ENCODE data around the gene OPRM1.

OPRM1 gene

GRCh38 chr6:154242617-154243357 lies 203.7 kb downstream of the OPRM1 start:
- Histone ChIP-seq H3K4me1 (no peaks in the 10 kb centered on the region), H3K4me3 (ENCODE audit: low read depth, low read length) (no peak overlapping the region), H3K36me3 (no peaks in the 10 kb centered on the region), H3K9me3 (no peaks in the 10 kb centered on the region), H3K27me3 (no peaks in the 10 kb centered on the region)
- no peak for TF ChIP-seq CTCF (IDR thresholded peaks at IDR 0.05; ENCODE audit: low read depth, low read length)
- no peak for DNase-seq

- no peaks in the 10 kb centered on the region for H3K4me1 ChIP-seq
- H3K9me3 ChIP-seq: no peaks in the 10 kb centered on the region
Observed at GRCh38 chr6:154243793-154244750, 205.0 kb downstream of the OPRM1 start.

GRCh38 chr6:154245506-154245905 lies 206.5 kb downstream of the OPRM1 start:
- no peak overlapping the region for H3K4me3 ChIP-seq (ENCODE audit: low read depth, low read length)
- H3K9me3 ChIP-seq: no peaks in the 10 kb centered on the region
- DNase-seq: no peak
- no peak for TF ChIP-seq CTCF (IDR thresholded peaks at IDR 0.05; ENCODE audit: low read depth, low read length)
- no peaks in the 10 kb centered on the region for H3K36me3 ChIP-seq
- no peaks in the 10 kb centered on the region for H3K4me1 ChIP-seq
- H3K27me3 ChIP-seq: no peaks in the 10 kb centered on the region

More at GRCh38 chr6:154243793-154244750, 205.0 kb downstream of the OPRM1 start:
- no peaks in the 10 kb centered on the region for H3K27me3 ChIP-seq
- no peak overlapping the region for H3K4me3 ChIP-seq (ENCODE audit: low read depth, low read length)
- no peak for DNase-seq
- H3K36me3 ChIP-seq: no peaks in the 10 kb centered on the region
- no peak for TF ChIP-seq CTCF (IDR thresholded peaks at IDR 0.05; ENCODE audit: low read depth, low read length)

GRCh38 chr6:154246723-154247118 lies 207.7 kb downstream of the OPRM1 start:
- Histone ChIP-seq H3K4me3 (ENCODE audit: low read depth, low read length) (no peak overlapping the region), H3K36me3 (no peaks in the 10 kb centered on the region), H3K9me3 (no peaks in the 10 kb centered on the region), H3K27me3 (no peaks in the 10 kb centered on the region), H3K4me1 (no peaks in the 10 kb centered on the region)
- no peak for DNase-seq
- TF ChIP-seq CTCF (IDR thresholded peaks at IDR 0.05; ENCODE audit: low read depth, low read length): no peak

GRCh38 chr6:154247119-154247861 lies 208.2 kb downstream of the OPRM1 start:
- peak overlapping the region; percentile 49 for H3K4me3 ChIP-seq (ENCODE audit: low read depth, low read length)
- H3K36me3 ChIP-seq: no peaks in the 10 kb centered on the region
- DNase-seq: no peak
- H3K27me3 ChIP-seq: no peaks in the 10 kb centered on the region
- H3K4me1 ChIP-seq: no peaks in the 10 kb centered on the region
- TF ChIP-seq CTCF (IDR thresholded peaks at IDR 0.05; ENCODE audit: low read depth, low read length): no peak
- no peaks in the 10 kb centered on the region for H3K9me3 ChIP-seq
